Epidermal melanocyte (primary cell): ENCODE results near the gene DUS1L.

Experiments used
- DNase-seq: peaks from one replicate; pipeline ENCODE4 v3.0.0; 2011; ENCODE audit warnings: low spot score; ENCODE audit not compliant: insufficient read length

DUS1L gene

GRCh38 chr17:82012640-82013295, 52.8 kb downstream of the DUS1L start:
- peak; percentile 59 for DNase-seq

GRCh38 chr17:82012261-82012639, 53.4 kb downstream of the DUS1L start:
- DNase-seq = no peak

- no peak for DNase-seq
Observed at GRCh38 chr17:82011617-82012187, 53.9 kb downstream of the DUS1L start.

GRCh38 chr17:82010575-82011525, 54.8 kb downstream of the DUS1L start:
- DNase-seq = no peak

GRCh38 chr17:82009413-82009812, 56.2 kb downstream of the DUS1L start:
- no peak for DNase-seq

- DNase-seq = no peak
Observed at GRCh38 chr17:82008941-82009405, 56.6 kb downstream of the DUS1L start.

GRCh38 chr17:82008258-82008940, 57.2 kb downstream of the DUS1L start:
- no peak for DNase-seq
